HepG2 (cell line): ENCODE results near the gene EMC9. TPM values are rescaled to one million over a fixed set of nuclear protein-coding genes. Genes with fewer than 3 reads are reported as not detected.

Source experiments
- DNMT1 ChIP-seq: sonication (generic); formaldehyde crosslinking; IDR thresholded peaks from 2 replicates; pipeline ENCODE4 v1.5.1; 2020; ENCODE audit warnings: mild to moderate bottlenecking, missing genetic modification reagents
- HNRNPLL ChIP-seq: fragments of 200-400 bp; formaldehyde crosslinking; IDR thresholded peaks from 2 replicates; pipeline ENCODE4 v1.6.1; 2017; ENCODE audit warnings: mild to moderate bottlenecking, low read depth, low read length; ENCODE audit not compliant: poor library complexity, severe bottlenecking
- JUNB ChIP-seq: sonication (generic); formaldehyde crosslinking; IDR thresholded peaks from 2 replicates; pipeline ENCODE4 v1.8.0; 2022; ENCODE audit warnings: missing genetic modification reagents, mild to moderate bottlenecking, borderline replicate concordance
- SKIL ChIP-seq: sonication (generic); formaldehyde crosslinking; IDR thresholded peaks from 2 replicates; pipeline ENCODE4 v1.8.0; 2022; ENCODE audit warnings: missing genetic modification reagents, mild to moderate bottlenecking, moderate library complexity, borderline replicate concordance
- ZC3H4 ChIP-seq: sonication (generic); formaldehyde crosslinking; IDR thresholded peaks from 2 replicates; pipeline ENCODE4 v1.4.0; 2020; ENCODE audit warnings: missing genetic modification reagents, borderline replicate concordance
- ZNF207 ChIP-seq: fragments of 450-650 bp; IDR thresholded peaks from 2 replicates; pipeline ENCODE4 v1.6.1; 2016; ENCODE audit warnings: antibody characterized with exemption, borderline replicate concordance
- ZNF446 ChIP-seq: sonication (generic); formaldehyde crosslinking; IDR thresholded peaks from 2 replicates; pipeline ENCODE4 v1.5.0; 2020; ENCODE audit warnings: mild to moderate bottlenecking, missing genetic modification reagents
- ZNF850 ChIP-seq: sonication (generic); formaldehyde crosslinking; conservative IDR thresholded peaks from 2 replicates; pipeline ENCODE4 v1.9.0; 2021; ENCODE audit warnings: mild to moderate bottlenecking, missing genetic modification reagents
- polyA plus RNA-seq, 8 experiments: library from polyadenylated mRNA; depleted of rRNA in 3 of 8; stranded (reverse) in 7 of 8; unstranded in 1 of 8; fragments of >200 nt; fragmentation: Illumina TruSeq in 4 of 8; extraction: Trizol in 4 of 8; gene quantifications; 2 replicates each; pipeline versions ENCODE4 v1.2.1 to v1.2.3, GENCODE V29; 2011 to 2016; ENCODE audit warnings: low read depth in 4 of 8, missing spikeins in 1 of 8, mixed read lengths in 1 of 8; ENCODE audit not compliant: insufficient read depth in 1 of 8
- total RNA-seq, 5 experiments: library from RNA; depleted of rRNA; stranded (reverse); fragments of >200 nt; fragmentation: Illumina TruSeq; extraction: Trizol; gene quantifications; 2 replicates each; pipeline ENCODE4 v1.2.3, GENCODE V29; 2016; ENCODE audit warnings: low read depth in 1 of 5
- TF ChIP-seq, protein P1 (sequence below): sonication (generic); formaldehyde crosslinking; IDR thresholded peaks from 2 replicates; pipeline ENCODE4 v1.8.1; 2023; ENCODE audit warnings: mild to moderate bottlenecking, moderate library complexity, missing genetic modification reagents
- TF ChIP-seq, protein P2 (sequence below): sonication (generic); formaldehyde crosslinking; IDR thresholded peaks from 2 replicates; pipeline ENCODE4 v1.4.0; 2020; ENCODE audit warnings: missing genetic modification reagents
- TF ChIP-seq, protein P3 (sequence below): sonication (generic); formaldehyde crosslinking; IDR thresholded peaks from one replicate; pipeline ENCODE4 v1.5.1; 2020; ENCODE audit warnings: mild to moderate bottlenecking, missing genetic modification reagents; ENCODE audit errors: not compliant biosample characterization

Gene EMC9
- total and polyA plus RNA-seq, 2 of the 13 experiments (the other 11 are each of a cell fraction or from before 2014, with no cell fraction given) = 60.5 to 78.7 TPM

GRCh38 chr14:24095271-24096068 is 45.9 kb downstream of the EMC9 start (continued):
- TF ChIP-seq, protein P1, sequence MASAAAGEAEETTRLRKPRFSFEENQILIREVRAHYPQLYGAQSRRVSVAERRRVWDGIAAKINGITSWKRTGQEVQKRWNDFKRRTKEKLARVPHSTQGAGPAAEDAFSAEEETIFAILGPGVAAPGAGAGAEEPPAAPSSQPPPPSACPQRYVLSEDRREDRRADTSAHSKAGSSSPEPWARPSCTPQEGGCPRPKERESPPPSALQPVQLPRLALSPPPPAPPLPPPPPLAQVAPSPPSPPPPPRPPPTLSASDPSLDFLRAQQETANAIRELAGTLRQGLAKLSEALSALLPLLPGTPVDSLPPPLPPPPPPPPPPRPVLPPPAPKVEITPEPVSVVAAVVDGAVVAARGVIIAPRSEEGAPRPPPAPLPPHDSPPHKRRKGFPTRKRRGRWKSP (CRISPR knock-in tag) = no peak
- TF ChIP-seq, protein P2, sequence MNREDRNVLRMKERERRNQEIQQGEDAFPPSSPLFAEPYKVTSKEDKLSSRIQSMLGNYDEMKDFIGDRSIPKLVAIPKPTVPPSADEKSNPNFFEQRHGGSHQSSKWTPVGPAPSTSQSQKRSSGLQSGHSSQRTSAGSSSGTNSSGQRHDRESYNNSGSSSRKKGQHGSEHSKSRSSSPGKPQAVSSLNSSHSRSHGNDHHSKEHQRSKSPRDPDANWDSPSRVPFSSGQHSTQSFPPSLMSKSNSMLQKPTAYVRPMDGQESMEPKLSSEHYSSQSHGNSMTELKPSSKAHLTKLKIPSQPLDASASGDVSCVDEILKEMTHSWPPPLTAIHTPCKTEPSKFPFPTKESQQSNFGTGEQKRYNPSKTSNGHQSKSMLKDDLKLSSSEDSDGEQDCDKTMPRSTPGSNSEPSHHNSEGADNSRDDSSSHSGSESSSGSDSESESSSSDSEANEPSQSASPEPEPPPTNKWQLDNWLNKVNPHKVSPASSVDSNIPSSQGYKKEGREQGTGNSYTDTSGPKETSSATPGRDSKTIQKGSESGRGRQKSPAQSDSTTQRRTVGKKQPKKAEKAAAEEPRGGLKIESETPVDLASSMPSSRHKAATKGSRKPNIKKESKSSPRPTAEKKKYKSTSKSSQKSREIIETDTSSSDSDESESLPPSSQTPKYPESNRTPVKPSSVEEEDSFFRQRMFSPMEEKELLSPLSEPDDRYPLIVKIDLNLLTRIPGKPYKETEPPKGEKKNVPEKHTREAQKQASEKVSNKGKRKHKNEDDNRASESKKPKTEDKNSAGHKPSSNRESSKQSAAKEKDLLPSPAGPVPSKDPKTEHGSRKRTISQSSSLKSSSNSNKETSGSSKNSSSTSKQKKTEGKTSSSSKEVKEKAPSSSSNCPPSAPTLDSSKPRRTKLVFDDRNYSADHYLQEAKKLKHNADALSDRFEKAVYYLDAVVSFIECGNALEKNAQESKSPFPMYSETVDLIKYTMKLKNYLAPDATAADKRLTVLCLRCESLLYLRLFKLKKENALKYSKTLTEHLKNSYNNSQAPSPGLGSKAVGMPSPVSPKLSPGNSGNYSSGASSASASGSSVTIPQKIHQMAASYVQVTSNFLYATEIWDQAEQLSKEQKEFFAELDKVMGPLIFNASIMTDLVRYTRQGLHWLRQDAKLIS (CRISPR knock-in tag) = peak; percentile 99
- TF ChIP-seq JUNB (CRISPR knock-in tag) (no peak), HNRNPLL (no peak), ZC3H4 (CRISPR knock-in tag) (peak; percentile 94), SKIL (CRISPR knock-in tag) (no peak), ZNF446 (CRISPR knock-in tag) (no peak), DNMT1 (CRISPR knock-in tag) (no peak), ZNF850 (CRISPR knock-in tag) (no peak), ZNF207 (no peak)
- TF ChIP-seq, protein P3, sequence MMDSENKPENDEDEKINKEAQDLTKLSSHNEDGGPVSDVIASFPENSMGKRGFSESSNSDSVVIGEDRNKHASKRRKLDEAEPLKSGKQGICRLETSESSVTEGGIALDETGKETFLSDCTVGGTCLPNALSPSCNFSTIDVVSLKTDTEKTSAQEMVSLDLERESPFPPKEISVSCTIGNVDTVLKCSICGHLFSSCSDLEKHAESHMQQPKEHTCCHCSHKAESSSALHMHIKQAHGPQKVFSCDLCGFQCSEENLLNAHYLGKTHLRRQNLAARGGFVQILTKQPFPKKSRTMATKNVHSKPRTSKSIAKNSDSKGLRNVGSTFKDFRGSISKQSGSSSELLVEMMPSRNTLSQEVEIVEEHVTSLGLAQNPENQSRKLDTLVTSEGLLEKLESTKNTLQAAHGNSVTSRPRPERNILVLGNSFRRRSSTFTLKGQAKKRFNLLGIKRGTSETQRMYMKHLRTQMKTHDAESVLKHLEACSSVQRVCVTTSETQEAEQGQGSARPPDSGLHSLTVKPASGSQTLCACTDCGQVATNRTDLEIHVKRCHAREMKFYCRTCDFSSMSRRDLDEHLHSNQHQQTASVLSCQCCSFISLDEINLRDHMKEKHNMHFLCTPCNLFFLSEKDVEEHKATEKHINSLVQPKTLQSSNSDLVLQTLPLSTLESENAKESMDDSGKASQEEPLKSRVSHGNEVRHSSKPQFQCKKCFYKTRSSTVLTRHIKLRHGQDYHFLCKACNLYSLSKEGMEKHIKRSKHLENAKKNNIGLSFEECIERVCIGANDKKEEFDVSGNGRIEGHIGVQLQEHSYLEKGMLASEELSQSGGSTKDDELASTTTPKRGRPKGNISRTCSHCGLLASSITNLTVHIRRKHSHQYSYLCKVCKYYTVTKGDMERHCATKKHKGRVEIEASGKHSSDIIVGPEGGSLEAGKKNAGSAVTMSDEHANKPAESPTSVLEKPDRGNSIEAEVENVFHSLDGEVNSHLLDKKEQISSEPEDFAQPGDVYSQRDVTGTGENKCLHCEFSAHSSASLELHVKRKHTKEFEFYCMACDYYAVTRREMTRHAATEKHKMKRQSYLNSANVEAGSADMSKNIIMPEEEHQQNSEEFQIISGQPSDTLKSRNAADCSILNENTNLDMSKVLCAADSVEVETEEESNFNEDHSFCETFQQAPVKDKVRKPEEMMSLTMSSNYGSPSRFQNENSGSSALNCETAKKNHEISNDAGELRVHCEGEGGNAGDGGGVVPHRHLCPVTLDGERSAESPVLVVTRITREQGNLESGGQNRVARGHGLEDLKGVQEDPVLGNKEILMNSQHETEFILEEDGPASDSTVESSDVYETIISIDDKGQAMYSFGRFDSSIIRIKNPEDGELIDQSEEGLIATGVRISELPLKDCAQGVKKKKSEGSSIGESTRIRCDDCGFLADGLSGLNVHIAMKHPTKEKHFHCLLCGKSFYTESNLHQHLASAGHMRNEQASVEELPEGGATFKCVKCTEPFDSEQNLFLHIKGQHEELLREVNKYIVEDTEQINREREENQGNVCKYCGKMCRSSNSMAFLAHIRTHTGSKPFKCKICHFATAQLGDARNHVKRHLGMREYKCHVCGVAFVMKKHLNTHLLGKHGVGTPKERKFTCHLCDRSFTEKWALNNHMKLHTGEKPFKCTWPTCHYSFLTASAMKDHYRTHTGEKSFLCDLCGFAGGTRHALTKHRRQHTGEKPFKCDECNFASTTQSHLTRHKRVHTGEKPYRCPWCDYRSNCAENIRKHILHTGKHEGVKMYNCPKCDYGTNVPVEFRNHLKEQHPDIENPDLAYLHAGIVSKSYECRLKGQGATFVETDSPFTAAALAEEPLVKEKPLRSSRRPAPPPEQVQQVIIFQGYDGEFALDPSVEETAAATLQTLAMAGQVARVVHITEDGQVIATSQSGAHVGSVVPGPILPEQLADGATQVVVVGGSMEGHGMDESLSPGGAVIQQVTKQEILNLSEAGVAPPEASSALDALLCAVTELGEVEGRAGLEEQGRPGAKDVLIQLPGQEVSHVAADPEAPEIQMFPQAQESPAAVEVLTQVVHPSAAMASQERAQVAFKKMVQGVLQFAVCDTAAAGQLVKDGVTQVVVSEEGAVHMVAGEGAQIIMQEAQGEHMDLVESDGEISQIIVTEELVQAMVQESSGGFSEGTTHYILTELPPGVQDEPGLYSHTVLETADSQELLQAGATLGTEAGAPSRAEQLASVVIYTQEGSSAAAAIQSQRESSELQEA = peak; percentile 76
